HEK293 (cell line): Measurements from ENCODE around the gene PRKCG.

Experiments
- GLI2 ChIP-seq: fragments of 450-650 bp; formaldehyde crosslinking; IDR thresholded peaks from 2 replicates; pipeline ENCODE4; 2017; ENCODE audit warnings: missing biosample characterization, missing genetic modification characterization, low read depth, borderline replicate concordance
- MYNN ChIP-seq: fragments of 450-650 bp; formaldehyde crosslinking; IDR thresholded peaks from 2 replicates; pipeline ENCODE4 v1.5.1; 2016; ENCODE audit warnings: missing biosample characterization, missing genetic modification characterization, borderline replicate concordance
- PBX3 ChIP-seq: sonication (generic); formaldehyde crosslinking; IDR thresholded peaks from 2 replicates; pipeline ENCODE4 v1.8.1; 2022; ENCODE audit warnings: mild to moderate bottlenecking, moderate library complexity, missing genetic modification reagents
- PRDM6 ChIP-seq: fragments of 450-650 bp; formaldehyde crosslinking; IDR thresholded peaks from 2 replicates; pipeline ENCODE4 v1.5.1; 2017; ENCODE audit warnings: missing biosample characterization, missing genetic modification characterization
- SALL2 ChIP-seq: fragments of 450-650 bp; formaldehyde crosslinking; IDR thresholded peaks from 2 replicates; pipeline ENCODE4 v1.5.0; 2017; ENCODE audit warnings: missing biosample characterization, mild to moderate bottlenecking, missing genetic modification characterization, borderline replicate concordance
- ZBTB17 ChIP-seq: fragments of 450-650 bp; formaldehyde crosslinking; IDR thresholded peaks from 2 replicates; pipeline ENCODE4 v1.5.1; 2016; ENCODE audit warnings: missing biosample characterization, missing genetic modification characterization
- ZBTB44 ChIP-seq: fragments of 450-650 bp; IDR thresholded peaks from 2 replicates; pipeline ENCODE4 v1.5.1; 2018; ENCODE audit warnings: missing biosample characterization, mild to moderate bottlenecking, missing genetic modification characterization
- ZBTB7A ChIP-seq: fragments of 450-650 bp; formaldehyde crosslinking; IDR thresholded peaks from 2 replicates; pipeline ENCODE4 v1.5.1; 2016; ENCODE audit warnings: low read depth, missing biosample characterization, missing genetic modification characterization
- ZNF146 ChIP-seq: fragments of 450-650 bp; formaldehyde crosslinking; IDR thresholded peaks from 2 replicates; pipeline ENCODE4 v1.5.1; 2016; ENCODE audit warnings: missing biosample characterization, missing genetic modification characterization
- ZNF174 ChIP-seq: fragments of 450-650 bp; formaldehyde crosslinking; IDR thresholded peaks from 2 replicates; pipeline ENCODE4 v1.5.0; 2017; ENCODE audit warnings: missing biosample characterization, mild to moderate bottlenecking, missing genetic modification characterization
- ZNF202 ChIP-seq: fragments of 450-650 bp; formaldehyde crosslinking; IDR thresholded peaks from 2 replicates; pipeline ENCODE4 v1.5.1; 2016; ENCODE audit warnings: missing biosample characterization, missing genetic modification characterization, borderline replicate concordance
- ZNF211 ChIP-seq: fragments of 450-650 bp; formaldehyde crosslinking; IDR thresholded peaks from 2 replicates; pipeline ENCODE4 v1.5.1; 2016; ENCODE audit warnings: low read depth, missing biosample characterization, missing genetic modification characterization
- ZNF221 ChIP-seq: fragments of 450-650 bp; formaldehyde crosslinking; IDR thresholded peaks from 2 replicates; pipeline ENCODE4 v1.5.1; 2017; ENCODE audit warnings: missing biosample characterization, missing genetic modification characterization, borderline replicate concordance
- ZNF335 ChIP-seq: fragments of 450-650 bp; formaldehyde crosslinking; conservative IDR thresholded peaks from 2 replicates; pipeline ENCODE4 v1.5.1; 2016; ENCODE audit warnings: missing biosample characterization, missing genetic modification characterization
- ZNF518A ChIP-seq: fragments of 450-650 bp; formaldehyde crosslinking; conservative IDR thresholded peaks from 2 replicates; pipeline ENCODE4 v1.5.1; 2016; ENCODE audit warnings: low read depth, missing biosample characterization, missing genetic modification characterization
- ZNF654 ChIP-seq: fragments of 450-650 bp; formaldehyde crosslinking; IDR thresholded peaks from 2 replicates; pipeline ENCODE4 v1.5.1; 2016; ENCODE audit warnings: low read depth, missing biosample characterization, missing genetic modification characterization
- ZNF660 ChIP-seq: fragments of 450-650 bp; IDR thresholded peaks from 2 replicates; pipeline ENCODE4 v1.5.1; 2018; ENCODE audit warnings: missing biosample characterization, mild to moderate bottlenecking, missing genetic modification characterization
- ZNF670 ChIP-seq: fragments of 450-650 bp; formaldehyde crosslinking; IDR thresholded peaks from 2 replicates; pipeline ENCODE4 v1.5.1; 2016; ENCODE audit warnings: missing biosample characterization, missing genetic modification characterization, low read depth
- ZNF747 ChIP-seq: fragments of 450-650 bp; formaldehyde crosslinking; IDR thresholded peaks from 2 replicates; pipeline ENCODE4 v1.5.1; 2016; ENCODE audit warnings: missing biosample characterization, missing genetic modification characterization
- ZNF768 ChIP-seq: fragments of 450-650 bp; formaldehyde crosslinking; IDR thresholded peaks from 2 replicates; pipeline ENCODE4 v1.5.1; 2018; ENCODE audit warnings: missing biosample characterization, mild to moderate bottlenecking, missing genetic modification characterization
- ZSCAN30 ChIP-seq: fragments of 450-650 bp; IDR thresholded peaks from 2 replicates; pipeline ENCODE4 v1.5.1; 2018; ENCODE audit warnings: missing biosample characterization, mild to moderate bottlenecking, missing genetic modification characterization, moderate library complexity
- TF ChIP-seq, protein P1 (sequence below): fragments of 450-650 bp; formaldehyde crosslinking; IDR thresholded peaks from 2 replicates; pipeline ENCODE4 v1.5.1; 2017; ENCODE audit warnings: missing biosample characterization, missing genetic modification characterization
- TF ChIP-seq, protein P2 (sequence below): fragments of 450-650 bp; formaldehyde crosslinking; conservative IDR thresholded peaks from 2 replicates; pipeline ENCODE4 v1.5.1; 2016; ENCODE audit warnings: low read depth, missing biosample characterization, missing genetic modification characterization

The PRKCG gene

GRCh38 chr19:53867225-53868090, 14.5 kb upstream of the PRKCG start, which contains the start of gene MYADM (continued):
- TF ChIP-seq PRDM6 (tag by site-specific recombination) (no peak), SALL2 (no peak), ZBTB7A (tag by site-specific recombination) (no peak), ZNF747 (no peak), MYNN (tag by site-specific recombination) (peak; percentile 59; the same call in 1 of the 2 replicates), ZNF202 (tag by site-specific recombination) (no peak), ZNF518A (tag by site-specific recombination) (no peak), ZNF174 (tag by site-specific recombination) (no peak), ZNF211 (tag by site-specific recombination) (no peak), ZNF221 (tag by site-specific recombination) (no peak), ZBTB17 (tag by site-specific recombination) (no peak), GLI2 (tag by site-specific recombination) (no peak), ZNF146 (tag by site-specific recombination) (no peak), ZNF335 (no peak), ZBTB44 (tag by site-specific recombination) (no peak), PBX3 (CRISPR knock-in tag) (no peak), ZNF660 (no peak), ZNF670 (tag by site-specific recombination) (no peak), ZNF654 (tag by site-specific recombination) (no peak), ZNF768 (no peak), ZSCAN30 (tag by site-specific recombination) (no peak)
- TF ChIP-seq, protein P1, sequence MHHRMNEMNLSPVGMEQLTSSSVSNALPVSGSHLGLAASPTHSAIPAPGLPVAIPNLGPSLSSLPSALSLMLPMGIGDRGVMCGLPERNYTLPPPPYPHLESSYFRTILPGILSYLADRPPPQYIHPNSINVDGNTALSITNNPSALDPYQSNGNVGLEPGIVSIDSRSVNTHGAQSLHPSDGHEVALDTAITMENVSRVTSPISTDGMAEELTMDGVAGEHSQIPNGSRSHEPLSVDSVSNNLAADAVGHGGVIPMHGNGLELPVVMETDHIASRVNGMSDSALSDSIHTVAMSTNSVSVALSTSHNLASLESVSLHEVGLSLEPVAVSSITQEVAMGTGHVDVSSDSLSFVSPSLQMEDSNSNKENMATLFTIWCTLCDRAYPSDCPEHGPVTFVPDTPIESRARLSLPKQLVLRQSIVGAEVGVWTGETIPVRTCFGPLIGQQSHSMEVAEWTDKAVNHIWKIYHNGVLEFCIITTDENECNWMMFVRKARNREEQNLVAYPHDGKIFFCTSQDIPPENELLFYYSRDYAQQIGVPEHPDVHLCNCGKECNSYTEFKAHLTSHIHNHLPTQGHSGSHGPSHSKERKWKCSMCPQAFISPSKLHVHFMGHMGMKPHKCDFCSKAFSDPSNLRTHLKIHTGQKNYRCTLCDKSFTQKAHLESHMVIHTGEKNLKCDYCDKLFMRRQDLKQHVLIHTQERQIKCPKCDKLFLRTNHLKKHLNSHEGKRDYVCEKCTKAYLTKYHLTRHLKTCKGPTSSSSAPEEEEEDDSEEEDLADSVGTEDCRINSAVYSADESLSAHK (tag by site-specific recombination): peak; percentile 23; the same call in 1 of the 2 replicates
- TF ChIP-seq, protein P2, sequence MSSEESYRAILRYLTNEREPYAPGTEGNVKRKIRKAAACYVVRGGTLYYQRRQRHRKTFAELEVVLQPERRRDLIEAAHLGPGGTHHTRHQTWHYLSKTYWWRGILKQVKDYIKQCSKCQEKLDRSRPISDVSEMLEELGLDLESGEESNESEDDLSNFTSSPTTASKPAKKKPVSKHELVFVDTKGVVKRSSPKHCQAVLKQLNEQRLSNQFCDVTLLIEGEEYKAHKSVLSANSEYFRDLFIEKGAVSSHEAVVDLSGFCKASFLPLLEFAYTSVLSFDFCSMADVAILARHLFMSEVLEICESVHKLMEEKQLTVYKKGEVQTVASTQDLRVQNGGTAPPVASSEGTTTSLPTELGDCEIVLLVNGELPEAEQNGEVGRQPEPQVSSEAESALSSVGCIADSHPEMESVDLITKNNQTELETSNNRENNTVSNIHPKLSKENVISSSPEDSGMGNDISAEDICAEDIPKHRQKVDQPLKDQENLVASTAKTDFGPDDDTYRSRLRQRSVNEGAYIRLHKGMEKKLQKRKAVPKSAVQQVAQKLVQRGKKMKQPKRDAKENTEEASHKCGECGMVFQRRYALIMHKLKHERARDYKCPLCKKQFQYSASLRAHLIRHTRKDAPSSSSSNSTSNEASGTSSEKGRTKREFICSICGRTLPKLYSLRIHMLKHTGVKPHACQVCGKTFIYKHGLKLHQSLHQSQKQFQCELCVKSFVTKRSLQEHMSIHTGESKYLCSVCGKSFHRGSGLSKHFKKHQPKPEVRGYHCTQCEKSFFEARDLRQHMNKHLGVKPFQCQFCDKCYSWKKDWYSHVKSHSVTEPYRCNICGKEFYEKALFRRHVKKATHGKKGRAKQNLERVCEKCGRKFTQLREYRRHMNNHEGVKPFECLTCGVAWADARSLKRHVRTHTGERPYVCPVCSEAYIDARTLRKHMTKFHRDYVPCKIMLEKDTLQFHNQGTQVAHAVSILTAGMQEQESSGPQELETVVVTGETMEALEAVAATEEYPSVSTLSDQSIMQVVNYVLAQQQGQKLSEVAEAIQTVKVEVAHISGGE (tag by site-specific recombination): no peak; the same call in 1 of the 2 replicates
